K562 (cell line): ENCODE data around the gene C19orf47. TPM values are rescaled to one million over a fixed set of nuclear protein-coding genes. Genes with fewer than 3 reads are reported as not detected.

Experiments
- FOXJ3 ChIP-seq: sonication (generic); formaldehyde crosslinking; IDR thresholded peaks from 2 replicates; pipeline ENCODE4 v1.4.0; 2020; ENCODE audit warnings: mild to moderate bottlenecking, missing genetic modification reagents
- KAT2B ChIP-seq: IDR thresholded peaks from one replicate; pipeline ENCODE4 v1.6.1; 2012; ENCODE audit warnings: low read depth, mild to moderate bottlenecking, control low read depth, inconsistent platforms, low read length, moderate library complexity
- LEF1 ChIP-seq: fragments of 450-650 bp; IDR thresholded peaks from 2 replicates; pipeline ENCODE4 v1.6.1; 2016; ENCODE audit warnings: mild to moderate bottlenecking
- MED1 ChIP-seq: sonication (generic); formaldehyde crosslinking; IDR thresholded peaks from 2 replicates; pipeline ENCODE4 v1.8.1; 2023; ENCODE audit warnings: missing genetic modification reagents, borderline replicate concordance
- MXI1 ChIP-seq: IDR thresholded peaks from 2 replicates; pipeline ENCODE4 v1.6.1; 2011; ENCODE audit warnings: low read depth, mild to moderate bottlenecking, improper control_type of control experiment, low read length
- PATZ1 ChIP-seq: fragments of 250-450 bp; sonication (Bioruptor Pico); IDR thresholded peaks from 2 replicates; pipeline ENCODE4 v1.5.0; 2020; ENCODE audit warnings: mild to moderate bottlenecking, borderline replicate concordance
- RBM39 ChIP-seq: fragments of 200-400 bp; formaldehyde crosslinking; optimal IDR thresholded peaks from 2 replicates; pipeline ENCODE3; 2018; ENCODE audit warnings: low read depth, low read length
- SLC30A9 ChIP-seq: fragments of 250-450 bp; sonication (Bioruptor Pico); IDR thresholded peaks from 2 replicates; pipeline ENCODE4 v1.8.0; 2022; ENCODE audit warnings: mild to moderate bottlenecking, moderate library complexity
- TAF7 ChIP-seq: fragments of 450-650 bp; IDR thresholded peaks from 2 replicates; pipeline ENCODE4 v1.6.1; 2016; ENCODE audit warnings: missing genetic modification characterization, missing compliant biosample characterization
- XRCC3 ChIP-seq: fragments of 450-650 bp; IDR thresholded peaks from 2 replicates; pipeline ENCODE4 v1.6.1; 2017; ENCODE audit warnings: mild to moderate bottlenecking, moderate library complexity
- XRCC4 ChIP-seq: IDR thresholded peaks from one replicate; pipeline ENCODE4 v1.6.1; 2011; ENCODE audit not compliant: insufficient read depth, insufficient read length; ENCODE audit errors: extremely low read depth
- ZKSCAN1 ChIP-seq: fragments of 150-350 bp; IDR thresholded peaks from 2 replicates; pipeline ENCODE4 v1.6.1; 2016; ENCODE audit warnings: low read depth, low read length
- ZNF134 ChIP-seq: fragments of 250-450 bp; sonication (Bioruptor Pico); conservative IDR thresholded peaks from 2 replicates; pipeline ENCODE4 v1.4.0; 2020
- ZNF175 ChIP-seq: fragments of 200-800 bp; sonication (Bioruptor generic); IDR thresholded peaks from 2 replicates; pipeline ENCODE4 v1.6.1; 2016; ENCODE audit warnings: low read depth, mild to moderate bottlenecking, missing genetic modification characterization, missing compliant biosample characterization
- ZNF318 ChIP-seq, 2 experiments: fragments of 450-650 bp; IDR thresholded peaks; 2 replicates each; pipeline ENCODE4 v1.6.1; 2016; ENCODE audit warnings: mild to moderate bottlenecking in 2 of 2, borderline replicate concordance in 1 of 2, low read depth in 1 of 2, moderate library complexity in 1 of 2
- ZNF75A ChIP-seq: fragments of 450-650 bp; formaldehyde crosslinking; IDR thresholded peaks from 2 replicates; pipeline ENCODE4 v1.4.0; 2020; ENCODE audit warnings: mild to moderate bottlenecking
- polyA plus RNA-seq, 8 experiments: library from polyadenylated mRNA; depleted of rRNA in 4 of 8; stranded (reverse) in 5 of 8; unstranded in 3 of 8; fragments of >200 nt; fragmentation: Nextera tagmentation in 2 of 8; fragmentation: Illumina TruSeq in 1 of 8; extraction: Ambion mirVana in 2 of 8; extraction: Trizol in 1 of 8; gene quantifications; 2 replicates each; pipeline versions ENCODE4 v1.2.1 to v1.2.3, GENCODE V29; 2011 to 2014; ENCODE audit warnings: inconsistent platforms in 1 of 8, missing spikeins in 1 of 8
- total RNA-seq, 7 experiments: library from RNA; depleted of rRNA in 6 of 7; stranded (reverse); fragments of >200 nt in 6 of 7; fragmentation: Illumina TruSeq in 2 of 7; extraction: Trizol in 2 of 7; gene quantifications; 2 replicates each; pipeline versions ENCODE4 v1.2.1 to v1.2.3, GENCODE V29; 2011 to 2021; ENCODE audit warnings: low replicate concordance in 1 of 7
- TF ChIP-seq, protein P1 (sequence below): fragments of 450-650 bp; formaldehyde crosslinking; IDR thresholded peaks from 2 replicates; pipeline ENCODE4 v1.4.0; 2020; ENCODE audit warnings: mild to moderate bottlenecking, moderate library complexity

Gene C19orf47
- total and polyA plus RNA-seq, 9 of the 15 experiments (the other 6 are each of a cell fraction or from before 2014, with no cell fraction given) = 0.08 to 26.1 (median 14.7) TPM

DNA sequence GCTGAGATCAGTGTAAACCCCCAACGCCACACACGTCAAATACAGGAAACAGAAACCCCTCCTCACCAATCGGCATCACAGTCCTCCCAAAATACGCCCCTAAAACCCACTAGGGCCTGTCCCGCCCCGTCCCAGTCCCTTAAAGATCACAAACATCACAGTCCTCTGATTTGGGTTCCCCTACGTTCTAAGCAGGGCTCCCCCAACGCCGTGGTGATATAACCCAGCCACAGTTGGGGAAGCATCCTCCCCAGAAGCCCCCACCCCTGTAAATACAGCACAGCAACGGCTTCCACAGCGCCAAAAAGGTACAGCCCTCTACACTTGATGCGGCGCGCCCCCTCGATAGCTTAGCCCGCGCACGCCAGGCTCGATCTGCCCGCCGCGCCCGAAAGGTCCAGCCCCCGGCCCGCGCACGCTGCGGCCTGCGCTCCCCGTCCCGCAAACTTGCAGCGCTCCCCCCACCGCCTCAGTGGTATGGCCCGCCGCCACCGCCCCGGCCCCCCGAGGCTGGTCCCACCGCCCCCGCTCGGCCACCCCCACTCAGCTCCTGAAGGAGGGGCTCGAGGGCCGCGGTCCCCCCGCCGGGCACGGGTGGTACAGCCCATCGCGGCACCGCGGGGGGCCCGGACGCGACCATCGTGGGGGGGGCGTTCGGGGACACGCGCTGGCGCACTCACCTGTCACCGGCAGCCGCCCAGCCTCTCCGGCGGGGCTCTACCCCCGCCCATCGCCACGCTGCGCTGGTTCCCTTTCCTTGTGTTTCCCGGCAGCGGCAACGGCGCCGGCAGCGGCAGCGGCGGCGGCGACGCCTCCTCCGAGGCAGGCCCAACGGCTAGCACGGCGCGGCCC, 63.5 kb downstream of the C19orf47 start, which contains the start of gene AKT2 (continued):
- TF ChIP-seq ZNF318 (IDR thresholded peaks at IDR 0.05; ENCODE audit: borderline replicate concordance in 1 of 2, low read depth in 1 of 2) (no peak), ZNF75A (CRISPR knock-in tag) (no peak), MXI1 (0 out of 2 replicates have a peak, but pooled peaks have one; percentile 9), ZNF175 (CRISPR knock-in tag) (no peak), MED1 (CRISPR knock-in tag) (no peak), KAT2B (no peak), XRCC4 (no peak), LEF1 (no peak), SLC30A9 (CRISPR knock-in tag) (no peak), RBM39 (no peak), ZKSCAN1 (peak; percentile 31; the same call in 1 of the 2 replicates), XRCC3 (no peak), FOXJ3 (CRISPR knock-in tag) (no peak), ZNF134 (CRISPR knock-in tag) (no peak), TAF7 (tag) (no peak), PATZ1 (no peak)
- TF ChIP-seq, protein P1, sequence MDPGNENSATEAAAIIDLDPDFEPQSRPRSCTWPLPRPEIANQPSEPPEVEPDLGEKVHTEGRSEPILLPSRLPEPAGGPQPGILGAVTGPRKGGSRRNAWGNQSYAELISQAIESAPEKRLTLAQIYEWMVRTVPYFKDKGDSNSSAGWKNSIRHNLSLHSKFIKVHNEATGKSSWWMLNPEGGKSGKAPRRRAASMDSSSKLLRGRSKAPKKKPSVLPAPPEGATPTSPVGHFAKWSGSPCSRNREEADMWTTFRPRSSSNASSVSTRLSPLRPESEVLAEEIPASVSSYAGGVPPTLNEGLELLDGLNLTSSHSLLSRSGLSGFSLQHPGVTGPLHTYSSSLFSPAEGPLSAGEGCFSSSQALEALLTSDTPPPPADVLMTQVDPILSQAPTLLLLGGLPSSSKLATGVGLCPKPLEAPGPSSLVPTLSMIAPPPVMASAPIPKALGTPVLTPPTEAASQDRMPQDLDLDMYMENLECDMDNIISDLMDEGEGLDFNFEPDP (CRISPR knock-in tag) = no peak
